ELF-1 (cell line): ENCODE measurements around the gene ALK.

Experiments
- DNase-seq: peaks from one replicate; pipeline ENCODE4 v3.0.0-alpha.2; 2016; ENCODE audit warnings: low read depth, low spot score

ALK gene

DNA sequence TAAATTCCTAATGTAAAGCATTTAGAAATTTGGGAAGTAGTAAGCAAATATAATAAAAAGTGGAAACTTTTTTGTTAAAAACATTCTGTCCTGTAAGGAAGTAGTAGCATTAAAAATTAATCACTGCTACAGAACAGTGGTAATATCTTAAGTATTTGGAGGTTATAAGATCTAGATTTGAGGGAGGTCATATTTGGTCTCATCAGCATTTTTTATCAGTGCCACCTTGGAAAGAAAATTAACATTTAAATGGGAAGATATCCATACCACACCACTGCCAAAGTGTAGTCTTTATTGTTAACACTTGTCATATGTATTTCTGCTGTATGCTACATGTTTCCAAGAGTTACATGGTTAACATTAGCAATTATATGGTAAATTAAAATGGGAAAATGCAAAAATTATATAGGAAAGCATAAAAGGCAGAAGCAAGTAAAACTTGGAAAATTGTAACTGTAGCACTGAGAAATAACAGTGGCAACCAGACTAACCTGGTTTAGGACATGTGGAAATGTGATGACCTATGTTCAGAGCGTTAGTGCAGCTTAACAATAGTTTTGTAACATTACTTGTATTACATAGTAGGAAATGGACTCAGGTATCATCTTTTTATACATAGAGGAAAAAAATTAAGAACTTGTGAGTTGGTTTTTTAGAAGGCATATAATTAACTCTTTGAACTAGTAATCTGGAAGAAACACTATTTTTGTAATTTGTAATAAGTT lies 759.0 kb downstream of the ALK start:
- no peak for DNase-seq

DNA sequence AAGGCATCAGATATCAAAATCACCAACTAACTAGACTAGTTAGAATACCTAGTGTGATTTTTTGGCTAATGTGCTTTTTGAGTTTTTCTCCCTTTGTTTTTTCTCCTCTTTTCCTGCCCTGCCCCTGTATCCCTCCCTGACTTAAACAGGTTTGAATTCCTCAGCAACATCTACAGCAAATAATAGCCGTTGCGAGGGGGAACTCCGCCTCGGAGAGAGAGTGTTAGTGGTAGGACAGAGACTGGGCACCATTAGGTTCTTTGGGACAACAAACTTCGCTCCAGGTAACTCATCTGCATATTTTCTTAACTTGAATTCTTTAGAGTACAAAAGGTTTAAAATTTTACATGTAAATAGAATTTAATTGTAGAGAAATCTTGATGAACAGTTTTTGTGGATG lies 761.2 kb downstream of the ALK start:
- DNase-seq = no peak

DNA sequence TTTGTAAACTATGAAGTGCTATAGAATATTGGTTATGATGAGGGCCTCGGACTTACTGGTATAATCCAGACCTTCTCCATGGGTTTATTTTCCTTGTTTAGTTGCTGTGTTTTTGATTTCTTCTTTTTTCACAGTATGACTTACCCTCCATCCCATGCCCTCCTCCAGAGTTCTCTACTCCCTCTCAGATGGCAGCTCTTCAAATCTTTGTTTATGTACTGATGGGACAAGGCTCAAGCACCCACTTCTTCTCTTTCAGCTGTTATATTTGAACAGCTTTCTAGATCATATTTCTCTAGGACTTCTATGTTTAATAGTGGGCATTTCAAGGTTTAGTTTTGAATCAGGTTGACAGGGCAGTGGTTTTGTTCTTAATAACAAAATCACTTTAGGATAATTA lies 762.3 kb downstream of the ALK start:
- no peak for DNase-seq

DNA sequence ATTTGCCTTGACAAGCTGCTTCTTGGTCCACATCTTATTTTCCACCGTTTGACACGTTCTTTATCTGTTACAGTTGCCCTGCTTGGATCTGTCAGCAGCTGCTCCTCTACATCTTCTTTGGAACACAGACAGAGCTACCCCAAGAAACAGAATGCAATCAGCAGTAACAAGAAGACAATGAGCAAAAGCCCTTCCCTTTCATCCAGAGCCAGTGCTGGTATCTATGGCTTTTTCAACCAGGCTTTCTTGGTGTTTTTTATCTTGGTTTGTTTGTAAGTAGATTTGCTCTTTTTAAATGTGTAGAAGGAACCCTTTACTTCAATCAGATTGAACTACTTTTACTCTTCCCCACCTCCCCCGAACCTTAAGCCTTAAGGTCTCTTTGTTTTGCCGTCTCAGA lies 764.3 kb downstream of the ALK start:
- no peak for DNase-seq

DNA sequence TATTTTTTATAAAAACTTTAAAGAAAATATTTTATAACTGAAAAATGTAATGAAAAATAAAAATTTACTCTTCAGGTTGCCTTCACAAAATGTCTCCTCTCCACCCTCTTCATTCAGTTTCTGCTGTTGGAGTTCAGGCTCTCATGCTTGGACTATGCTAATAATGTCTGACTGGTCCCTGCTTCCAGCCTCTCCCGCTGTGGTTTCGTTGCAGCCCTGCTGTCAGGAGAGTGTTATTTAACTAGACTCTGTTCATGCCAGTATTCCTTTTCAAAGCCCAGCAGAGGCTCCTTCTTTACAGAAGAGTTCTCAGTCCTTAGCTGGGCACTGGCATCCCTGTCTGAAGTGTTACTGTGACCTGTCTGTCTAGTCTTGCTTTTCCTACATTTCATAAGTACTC lies 765.8 kb downstream of the ALK start:
- no peak for DNase-seq

DNA sequence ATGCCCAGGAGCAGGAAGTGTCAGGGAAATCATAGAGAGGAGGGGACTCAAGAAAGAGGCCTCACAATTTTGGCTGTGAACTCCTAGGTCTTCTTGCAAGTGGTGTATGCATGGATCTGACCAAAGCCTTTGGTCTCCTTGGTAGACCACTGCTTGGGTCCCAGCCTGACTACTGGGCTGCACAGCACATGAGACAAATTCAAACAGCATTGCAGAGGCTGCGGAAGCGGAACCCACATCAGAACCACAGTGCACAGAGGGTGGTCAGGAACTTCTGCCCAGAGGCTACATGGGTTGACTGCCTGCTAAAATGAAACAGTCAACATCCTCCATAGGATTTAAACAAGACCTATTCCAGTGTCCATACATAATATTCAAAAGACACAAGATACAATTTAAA lies 766.8 kb downstream of the ALK start:
- peak; percentile 21 for DNase-seq

DNA sequence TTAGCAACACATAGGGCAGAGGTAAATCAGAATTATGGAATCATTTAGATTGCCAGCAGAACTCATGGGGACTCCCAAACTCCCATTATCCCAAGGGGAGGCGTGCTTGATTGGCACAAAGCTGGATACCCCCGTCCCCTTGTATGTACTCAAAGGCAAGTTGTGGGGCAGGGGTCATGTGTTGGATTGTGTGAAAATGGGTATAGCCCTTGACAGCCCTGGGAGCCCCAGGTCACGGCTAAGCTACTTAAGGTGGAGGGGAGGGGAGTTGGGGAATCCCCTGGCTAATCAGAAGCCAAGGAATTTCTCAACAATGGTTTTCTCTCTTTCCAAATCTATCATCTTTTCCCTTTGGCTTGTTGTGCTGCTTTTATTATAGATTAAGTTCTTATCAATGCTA lies 773.4 kb downstream of the ALK start:
- no peak for DNase-seq

DNA sequence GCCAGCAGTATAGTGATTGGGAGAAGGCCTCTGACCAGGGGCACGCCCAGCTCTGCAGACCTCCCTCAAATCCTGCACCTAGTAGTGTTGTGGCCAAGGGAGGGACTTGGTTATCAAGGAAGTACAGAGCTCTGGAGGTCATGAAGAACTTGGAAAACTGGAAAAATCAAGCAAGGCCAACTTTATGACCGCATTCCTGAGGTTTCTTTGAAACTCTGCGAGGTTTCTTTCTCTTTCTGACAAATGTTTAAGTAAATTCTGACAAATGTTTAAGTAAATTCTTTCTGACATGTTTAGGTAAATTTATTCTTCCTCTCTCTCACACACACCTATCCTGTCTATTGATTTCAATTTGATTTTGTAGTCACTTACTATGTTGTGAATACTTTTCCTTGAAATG lies 775.2 kb downstream of the ALK start:
- DNase-seq = peak; percentile 2

DNA sequence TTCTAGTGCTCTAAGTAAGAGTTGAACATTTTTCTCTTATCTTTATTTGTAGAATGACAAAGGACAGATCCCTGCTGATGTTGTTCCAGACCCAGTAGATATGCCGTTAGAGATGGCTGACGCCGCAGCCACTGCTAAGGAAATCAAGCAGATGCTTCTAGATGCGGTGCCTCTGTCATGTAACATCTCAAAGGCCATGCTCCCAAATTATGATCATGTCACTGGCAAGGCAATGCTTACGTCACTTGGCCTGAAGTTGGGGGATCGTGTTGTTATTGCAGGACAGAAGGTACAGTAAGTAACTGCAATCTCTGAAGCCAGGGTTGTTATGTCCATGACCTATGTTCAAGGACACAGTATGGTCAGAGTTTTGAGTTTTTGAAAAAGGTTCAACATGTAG lies 777.7 kb downstream of the ALK start:
- no peak for DNase-seq
